ENCODE data around the gene OCA2.
"Not testable (repeated sequence)": the region's sequence is repeated elsewhere in the genome, so short reads cannot be mapped to it uniquely, and the experiment has no call there.

The OCA2 gene

DNA sequence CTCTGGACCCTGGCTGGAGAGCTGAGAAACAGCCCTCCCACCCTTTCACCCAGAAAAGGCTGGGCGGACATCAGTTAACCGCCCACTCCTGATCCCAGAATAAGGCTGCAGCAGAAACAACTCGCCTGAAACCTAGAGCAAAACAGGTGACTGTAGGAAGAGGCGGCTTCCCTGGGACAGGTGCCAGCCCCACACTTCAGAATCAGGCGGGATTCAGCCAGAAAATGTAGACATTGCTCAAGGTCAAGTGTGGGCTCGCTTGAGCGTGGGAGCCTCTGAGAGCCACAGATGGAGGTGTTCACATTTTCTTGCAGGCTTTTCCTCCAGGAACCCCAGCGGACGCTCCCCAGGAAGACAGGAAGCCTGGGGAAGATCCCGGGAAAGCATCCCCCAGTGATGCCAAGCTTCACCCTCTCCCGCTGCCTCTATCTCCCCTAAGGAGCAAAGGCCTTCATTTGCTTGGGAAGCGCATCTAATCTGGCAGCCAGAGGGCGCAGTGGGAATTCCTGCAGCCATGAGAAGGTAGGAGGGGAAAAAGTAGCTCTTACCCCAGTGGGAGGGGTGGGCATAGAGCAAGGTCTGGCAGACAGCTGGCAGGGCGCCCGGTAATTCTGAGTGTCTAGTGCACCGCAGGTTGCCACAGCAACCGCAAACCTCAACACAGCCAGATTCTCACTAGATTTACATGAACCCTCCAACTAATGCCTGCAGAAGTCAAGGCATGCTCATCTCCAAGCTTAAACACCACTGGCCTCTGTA, 77.7 kb downstream of the OCA2 start:
- peak; percentile 57 for DNase-seq

DNA sequence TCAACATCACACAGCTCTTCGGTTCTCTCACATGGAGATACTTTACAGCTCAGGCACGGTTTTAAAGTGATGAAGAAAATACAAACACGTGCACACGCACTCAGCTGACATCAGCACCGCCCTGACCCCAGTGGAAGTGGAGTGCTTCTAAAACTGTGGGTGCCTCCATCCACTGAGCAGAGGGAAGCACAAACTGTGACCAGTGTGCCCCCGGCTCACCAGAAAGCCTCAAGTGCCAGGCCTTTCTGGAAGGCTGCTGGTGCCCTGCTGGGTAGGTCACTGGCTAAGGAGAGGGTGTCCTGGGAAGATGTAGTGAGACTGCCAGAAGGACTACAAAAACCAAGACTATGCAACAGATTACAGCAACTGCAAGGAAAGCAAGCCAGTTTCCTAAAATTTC, 78.5 kb downstream of the OCA2 start:
- no peak for DNase-seq

DNA sequence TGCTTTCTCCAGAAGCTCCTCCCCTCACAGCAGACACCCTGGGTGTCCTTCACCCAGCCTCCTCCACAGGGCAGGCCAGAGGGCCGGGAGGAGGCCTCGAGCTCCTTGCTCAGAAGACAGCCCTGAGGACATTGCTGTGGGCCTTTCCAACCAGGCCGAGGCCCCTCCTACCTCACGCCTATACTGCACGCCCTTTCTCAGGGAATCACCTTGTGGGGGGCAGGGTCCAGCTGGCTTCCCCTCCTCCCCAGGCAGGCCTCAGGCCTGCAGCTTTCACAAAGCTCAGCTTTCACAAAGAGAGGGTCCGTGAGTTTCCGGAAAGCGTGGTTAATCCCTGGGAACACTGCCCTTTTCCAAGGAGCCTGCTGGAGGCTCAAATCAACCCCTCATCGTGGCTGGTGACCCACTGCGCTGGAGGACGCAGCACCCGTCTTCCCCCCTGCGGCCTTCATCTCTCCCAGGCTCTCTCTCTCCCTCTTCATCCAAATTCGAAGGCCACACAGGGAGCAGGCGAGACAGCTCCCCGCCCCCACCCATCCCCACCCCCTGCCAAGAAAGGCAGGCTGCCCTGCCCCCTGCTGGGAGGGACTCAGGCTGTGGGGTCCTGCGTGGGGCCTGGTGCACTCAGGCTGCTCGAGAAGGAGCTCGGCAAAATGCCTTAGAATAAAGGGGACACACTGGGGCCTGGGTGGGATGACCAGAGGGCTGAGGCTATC, 79.4 kb downstream of the OCA2 start:
- DNase-seq: no peak

DNA sequence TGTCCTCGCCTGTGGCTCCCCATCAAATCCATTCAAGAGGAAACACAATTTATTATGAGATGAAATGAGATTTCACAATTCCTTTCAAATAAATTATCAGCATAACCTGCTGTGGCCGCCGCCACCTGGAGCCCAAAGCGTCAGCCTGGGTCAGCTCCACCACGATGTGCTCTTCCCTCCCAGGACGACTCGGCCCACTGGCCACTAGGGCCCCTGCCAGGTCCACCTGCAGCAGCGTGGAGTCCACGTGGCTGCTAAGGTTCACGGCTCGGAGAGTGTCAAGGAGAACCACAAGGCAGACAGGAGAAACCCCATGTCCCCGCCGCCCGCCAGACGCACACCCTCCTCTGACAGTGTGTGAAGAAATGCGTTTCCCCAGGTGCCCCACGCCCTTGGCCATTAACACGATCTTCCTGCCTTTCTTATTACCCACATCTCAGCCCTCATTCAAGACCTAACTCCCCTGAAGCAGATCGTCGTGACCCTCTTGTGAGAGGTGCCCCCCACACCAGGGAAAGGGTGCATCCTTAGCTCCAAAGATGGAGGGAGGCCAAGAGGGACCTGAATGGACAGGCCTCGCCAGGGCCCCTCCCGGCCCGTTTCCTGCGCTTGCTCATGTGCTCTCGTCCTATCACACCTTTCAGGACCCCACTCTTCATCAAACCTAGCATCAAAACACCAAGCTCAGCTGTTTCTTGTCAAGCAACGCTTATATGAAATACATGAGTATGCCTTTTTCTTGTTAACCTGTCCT, 80.6 kb downstream of the OCA2 start:
- no peak for DNase-seq

- DNase-seq: peak; percentile 54
Observed at GRCh38 chr15:28017423-28017924, 81.6 kb downstream of the OCA2 start.

- no peak for DNase-seq
Observed at GRCh38 chr15:28015855-28016254, 83.3 kb downstream of the OCA2 start.

DNA sequence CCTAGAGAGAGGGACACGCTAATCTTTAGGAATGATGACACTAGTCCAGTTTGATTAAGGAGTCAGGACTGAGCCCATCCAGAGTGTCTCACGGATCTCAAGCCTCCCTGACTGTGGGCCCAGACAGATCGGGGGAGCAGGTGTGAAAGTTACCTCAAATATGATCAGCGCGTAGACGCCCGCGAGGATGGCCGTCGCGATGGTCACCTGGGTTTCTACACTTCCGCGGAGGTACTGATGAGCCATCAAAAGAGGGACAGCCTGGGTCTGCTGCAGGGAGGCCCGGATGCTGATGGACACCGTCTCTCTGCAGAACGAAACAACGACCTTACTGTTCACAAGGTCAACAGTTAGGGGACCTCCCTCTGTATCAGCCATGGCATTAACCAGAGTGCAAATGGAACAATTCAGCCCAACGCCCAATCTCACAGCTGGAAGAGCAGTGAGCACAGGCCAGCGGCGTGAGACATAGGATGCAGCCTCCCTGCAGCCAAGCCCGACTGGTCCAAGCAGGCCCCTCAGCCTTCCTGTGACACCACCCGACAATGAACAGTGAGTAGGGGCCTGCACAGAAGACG, 84.4 kb downstream of the OCA2 start:
- no peak for DNase-seq

DNA sequence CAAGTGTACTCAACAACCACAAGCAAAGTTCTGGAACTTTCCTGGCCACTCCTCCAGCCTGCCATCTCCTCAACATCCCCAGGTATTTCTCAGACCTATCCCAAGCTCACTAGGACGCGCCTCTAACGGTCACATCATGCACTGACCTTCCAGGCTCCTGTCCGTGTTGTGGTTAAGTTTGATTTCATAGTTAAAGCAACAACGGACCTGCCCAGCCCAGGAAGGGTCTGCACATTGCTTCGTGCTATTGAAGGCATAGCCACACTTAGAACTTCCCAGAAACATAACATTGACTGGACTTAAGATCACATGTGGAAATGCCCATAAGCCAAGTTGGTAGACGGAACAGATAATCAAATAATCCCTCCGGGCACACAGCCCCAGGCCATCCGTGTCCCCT, 85.1 kb downstream of the OCA2 start:
- no peak for DNase-seq

DNA sequence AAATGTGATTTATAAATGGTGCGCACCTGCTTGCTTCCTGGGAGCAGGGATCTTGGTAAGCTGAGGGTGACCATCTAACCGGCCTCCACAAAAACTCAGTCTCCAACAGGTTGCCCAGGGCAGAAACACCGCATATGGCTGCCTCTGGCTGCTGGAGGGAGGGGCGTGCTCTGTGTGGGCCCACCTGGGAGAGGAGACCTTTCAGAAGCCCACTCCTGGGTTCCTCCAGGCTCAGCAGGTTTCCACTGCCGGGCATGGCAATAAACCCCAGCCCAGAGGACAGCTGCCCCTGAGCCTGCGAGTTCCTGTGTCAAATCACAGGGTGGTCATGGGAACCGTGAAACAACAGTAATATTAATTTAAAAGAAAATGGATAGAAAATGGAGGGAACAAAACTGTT, 85.6 kb downstream of the OCA2 start:
- DNase-seq: no peak

DNA sequence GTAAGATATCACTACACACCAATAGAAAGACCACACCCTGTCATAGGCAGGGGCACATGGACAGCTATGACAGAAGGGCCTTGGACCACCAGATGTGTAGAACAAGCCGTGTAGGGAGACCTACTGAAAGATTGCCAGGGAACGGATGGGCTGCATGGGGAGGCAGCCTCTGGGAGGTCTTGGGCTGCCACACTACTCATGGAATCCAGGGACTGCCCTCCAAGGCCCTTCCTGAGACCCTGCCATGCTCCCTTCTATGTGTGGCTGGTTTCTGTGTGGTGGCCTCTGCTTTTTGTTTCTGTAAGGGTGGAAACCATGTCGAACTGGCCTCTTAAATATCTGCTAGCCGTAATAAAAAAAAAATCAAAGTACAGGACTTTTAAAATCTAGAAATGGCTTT, 86.9 kb downstream of the OCA2 start:
- DNase-seq: no peak

DNA sequence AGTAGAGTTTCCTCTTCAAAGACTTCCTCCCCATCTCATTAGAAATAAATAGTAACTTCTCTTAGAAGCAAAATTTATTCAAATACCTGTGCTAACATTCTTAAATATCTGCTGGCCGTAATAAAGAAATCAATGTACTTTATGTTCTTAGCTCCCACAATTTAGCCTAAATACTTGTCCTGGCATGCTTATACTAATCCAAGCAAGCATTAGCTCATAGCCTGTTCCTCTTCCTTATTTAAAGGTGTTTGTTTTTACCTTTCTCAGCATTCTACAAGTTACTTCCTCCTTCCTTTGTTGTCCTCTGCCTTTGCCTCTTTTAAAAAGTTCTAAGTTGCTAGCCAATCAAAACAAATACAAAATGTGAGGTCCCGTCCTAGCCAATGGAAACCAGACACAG, 90.9 kb downstream of the OCA2 start:
- DNase-seq: not testable (repeated sequence)

GRCh38 chr15:28006116-28006905, 92.8 kb downstream of the OCA2 start:
- no peak for DNase-seq

DNA sequence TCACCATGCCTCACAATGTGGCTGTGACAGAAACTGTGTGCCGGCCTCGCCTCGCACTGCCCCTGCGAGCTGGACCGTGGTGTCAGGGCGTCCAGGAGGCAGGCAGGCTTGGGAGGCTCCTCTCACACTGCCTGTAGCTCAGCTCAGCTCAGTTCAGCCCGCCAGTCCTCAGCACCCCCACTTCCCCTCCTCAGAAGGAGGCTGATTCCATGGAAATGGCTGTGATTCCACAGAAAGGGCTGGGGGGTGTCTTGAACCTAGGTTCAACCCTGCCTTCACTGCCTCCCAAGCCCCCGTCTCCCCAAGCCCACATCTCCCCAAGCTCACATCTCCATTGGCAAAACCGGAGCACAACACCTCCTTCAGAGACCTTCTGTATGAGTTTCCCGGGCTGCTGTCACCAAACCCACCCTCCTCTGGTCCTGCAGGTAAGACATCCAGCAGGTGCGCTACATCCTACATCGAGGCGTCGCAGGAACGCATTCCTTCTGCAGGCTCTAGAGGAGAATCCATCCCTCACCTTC, 94.0 kb downstream of the OCA2 start:
- no peak for DNase-seq

DNA sequence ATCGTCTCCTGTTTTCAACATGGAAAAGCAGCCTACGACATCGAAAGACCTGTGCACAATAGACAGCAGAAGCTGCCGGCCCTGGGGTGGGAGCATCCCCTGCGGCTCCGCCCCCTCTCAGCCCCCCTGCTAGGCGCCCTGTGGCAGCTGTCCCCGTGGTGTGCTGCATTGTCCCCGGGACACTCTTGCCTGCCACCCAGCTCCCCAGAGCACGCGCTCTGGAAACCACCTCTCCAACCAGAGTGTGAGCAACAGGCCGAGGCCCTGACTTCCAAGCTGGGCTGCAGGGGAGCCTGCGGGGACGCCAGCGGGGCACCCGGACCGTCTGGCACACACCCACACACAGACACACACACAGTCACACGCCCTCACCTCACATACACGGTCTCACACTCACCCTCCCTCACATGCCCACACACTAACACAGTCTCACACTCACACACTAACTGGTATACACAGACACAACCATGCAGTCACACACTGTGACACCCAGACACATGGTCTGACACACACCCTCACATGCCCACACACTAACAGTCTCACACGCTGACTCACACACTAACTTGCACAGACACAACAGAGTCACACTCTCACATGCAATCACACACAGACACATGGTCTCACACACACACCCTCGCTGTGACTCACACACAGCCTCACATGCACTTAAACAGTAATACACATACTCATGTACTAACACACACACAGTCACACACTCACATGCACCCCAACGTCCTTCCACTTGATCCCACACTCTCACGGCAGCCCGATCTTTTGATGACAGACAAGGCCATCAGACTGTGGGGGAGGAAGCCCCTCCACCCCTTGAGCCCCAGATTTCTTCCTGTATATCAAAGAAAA, 94.7 kb downstream of the OCA2 start:
- no peak for DNase-seq

GRCh38 chr15:28003302-28004037, 95.6 kb downstream of the OCA2 start:
- no peak for DNase-seq

- DNase-seq: no peak
Observed at GRCh38 chr15:28002867-28003266, 96.2 kb downstream of the OCA2 start.

GRCh38 chr15:28002136-28002861, 96.8 kb downstream of the OCA2 start:
- DNase-seq: no peak

DNA sequence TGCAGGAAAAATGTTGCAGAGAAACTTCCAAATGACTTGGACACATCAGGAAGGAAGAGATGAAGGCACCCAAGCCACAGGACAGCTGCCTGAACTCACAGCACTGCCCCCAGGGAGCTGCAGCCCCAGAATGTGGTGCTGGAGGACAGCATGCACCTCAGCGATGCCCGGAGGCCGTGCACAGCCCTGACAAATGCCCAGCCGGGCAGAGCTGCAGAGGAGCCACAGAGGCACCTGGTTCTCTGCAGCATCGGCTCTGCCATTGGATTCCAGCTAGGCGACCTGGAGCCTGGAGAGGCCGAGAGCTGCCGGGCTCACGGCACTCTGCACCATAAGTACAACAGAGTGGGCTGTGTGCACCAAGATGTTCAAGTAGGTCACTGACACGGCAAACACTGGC, 97.5 kb downstream of the OCA2 start:
- no peak for DNase-seq

DNA sequence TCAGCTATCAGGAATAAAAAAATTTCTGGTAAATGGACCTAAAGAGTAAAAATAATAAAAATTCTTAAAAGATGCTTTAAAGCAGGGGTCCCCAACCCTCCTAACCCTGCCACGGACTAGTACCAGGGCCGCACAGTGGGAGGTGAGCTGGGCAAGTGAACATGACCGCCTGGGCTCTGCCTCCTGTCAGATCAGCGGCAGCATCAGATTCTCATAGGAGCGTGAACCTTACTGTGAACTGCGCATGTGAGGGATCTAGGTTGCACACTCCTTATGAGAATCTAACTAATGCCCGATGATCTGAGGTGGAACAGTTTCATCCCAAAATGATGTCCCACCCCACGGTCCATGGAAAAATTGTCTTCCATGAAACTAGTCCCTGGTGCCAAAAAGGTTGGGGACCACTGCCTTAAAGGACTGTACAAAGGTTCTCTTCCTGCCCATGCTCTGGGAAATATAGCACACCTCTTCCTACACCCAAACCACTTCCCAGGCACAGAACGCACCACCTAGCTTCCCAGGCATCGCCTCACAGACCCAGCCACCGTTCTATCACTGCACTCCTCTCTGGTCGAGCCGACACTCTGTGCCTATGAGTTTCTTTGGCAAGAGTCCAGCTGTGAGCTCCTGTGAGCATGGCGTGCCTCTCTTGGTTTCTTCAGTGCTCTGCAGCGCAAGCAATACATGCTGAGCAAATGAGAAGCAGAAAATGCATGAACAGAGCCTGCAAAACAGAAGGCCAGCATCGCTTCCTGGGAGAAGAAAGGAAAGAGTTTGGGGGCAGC, 104.9 kb downstream of the OCA2 start:
- peak; percentile 57 for DNase-seq

Data from retina (tissue), 1 donor.